Measurements from ENCODE around the gene TMEM107. TPM values are rescaled to one million over a fixed set of nuclear protein-coding genes. Genes with fewer than 3 reads are reported as not detected.

The TMEM107 gene
- total RNA-seq, 2 experiments from 2014 or later = 34.8 to 37.2 TPM

DNA sequence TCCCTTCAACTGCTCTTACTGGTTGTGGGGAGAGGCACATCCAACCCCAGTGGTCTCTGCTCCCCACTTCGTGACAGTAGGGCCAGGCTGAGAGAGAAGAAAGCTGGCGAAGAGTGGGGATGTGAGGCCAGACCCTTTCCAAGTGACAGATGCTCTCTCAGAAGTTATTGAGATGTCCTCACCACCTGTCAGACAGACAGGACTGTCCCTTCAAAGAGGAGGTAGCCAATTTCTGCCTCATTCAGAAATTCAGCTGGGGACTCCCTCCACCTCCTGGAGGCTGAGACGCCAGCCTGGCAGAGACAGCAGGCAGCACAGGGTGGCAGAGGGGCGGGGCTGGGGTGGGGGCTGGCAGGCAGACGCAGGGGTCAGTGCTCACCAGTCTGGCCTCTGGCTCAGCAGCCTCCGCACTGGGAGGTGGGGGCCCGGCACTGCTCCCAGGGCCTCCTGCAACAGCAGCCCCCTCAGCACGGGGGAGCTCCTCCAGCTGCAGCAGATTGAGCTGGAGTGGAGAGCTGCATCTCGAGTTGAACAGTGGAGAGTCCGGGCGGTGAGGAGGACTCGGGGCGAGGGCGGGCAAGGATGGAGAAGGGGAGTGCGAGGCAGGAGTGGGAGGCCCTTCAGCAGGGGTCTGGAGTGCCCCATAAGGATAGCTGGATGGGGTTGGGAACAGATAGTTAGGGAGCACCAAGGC is 33.1 kb downstream of the TMEM107 start:
- peaks cover 36% of the 10 kb centered on the region for H3K36me3 Mint-ChIP-seq (ENCODE audit: low read depth)
- H3K4me1 Mint-ChIP-seq = no peaks in the 10 kb centered on the region
- no peak for DNase-seq
- H3K27me3 Mint-ChIP-seq = no peaks in the 10 kb centered on the region
- POLR2A ChIA-PET = no interaction called here
- no peak overlapping the region for H3K4me3 Mint-ChIP-seq
- H3K27ac Mint-ChIP-seq = no peak overlapping the region
- CTCF ChIA-PET = interaction anchor here (1.1 to 1.6 kb wide), 2 partner anchors 15 to 24 kb away, joined by 3 read pairs; partner anchors contain the start of gene ALOXE3
- no peaks in the 10 kb centered on the region for H3K9me3 Mint-ChIP-seq

GRCh38 chr17:8142158-8142886 is 33.9 kb downstream of the TMEM107 start:
- no peaks in the 10 kb centered on the region for H3K9me3 Mint-ChIP-seq
- no peaks in the 10 kb centered on the region for H3K27me3 Mint-ChIP-seq
- no peaks in the 10 kb centered on the region for H3K4me1 Mint-ChIP-seq
- POLR2A ChIA-PET = no interaction called here
- DNase-seq = no peak
- H3K4me3 Mint-ChIP-seq = no peak overlapping the region
- CTCF ChIA-PET = interaction anchor here (1.1 to 7.0 kb wide), 4 partner anchors 14 to 80 kb away, joined by 3 to 68 read pairs (median 4); no protein-coding TSS in a partner anchor
- peaks cover 31% of the 10 kb centered on the region for H3K36me3 Mint-ChIP-seq (ENCODE audit: low read depth)
- H3K27ac Mint-ChIP-seq = no peak overlapping the region

DNA sequence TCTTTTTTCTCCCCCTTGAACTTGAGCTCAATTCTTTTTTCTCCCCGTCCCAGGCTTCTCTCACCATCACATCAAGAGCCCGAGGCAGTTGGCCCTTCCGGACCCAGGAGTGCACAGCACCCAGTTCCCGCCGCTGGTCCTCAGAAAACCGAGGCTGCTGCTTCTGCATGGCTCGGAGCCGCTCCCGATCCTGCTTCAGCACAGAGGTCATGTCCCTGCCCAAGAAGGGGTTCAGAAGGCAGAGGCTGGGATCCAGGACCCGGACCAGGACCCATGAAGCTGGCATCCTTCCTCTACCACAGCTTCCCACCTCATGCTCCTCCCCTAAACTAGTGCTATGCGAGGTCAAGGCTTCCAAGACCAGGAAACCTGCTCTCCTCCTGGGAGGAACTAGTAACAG is 34.4 kb downstream of the TMEM107 start:
- Mint-ChIP-seq H3K36me3 (ENCODE audit: low read depth) (peaks cover 27% of the 10 kb centered on the region), H3K4me1 (peaks cover under 1% of the 10 kb centered on the region), H3K27ac (no peak overlapping the region), H3K9me3 (no peaks in the 10 kb centered on the region), H3K4me3 (no peak overlapping the region), H3K27me3 (peaks cover under 1% of the 10 kb centered on the region)
- DNase-seq = no peak
- ChIA-PET POLR2A (no interaction called here), CTCF (interaction anchor here (1.1 to 7.0 kb wide), 4 partner anchors 8 to 81 kb away, joined by 3 to 68 read pairs (median 30); partner anchors contain the start of gene PER1)

GRCh38 chr17:8141045-8141444 is 35.1 kb downstream of the TMEM107 start:
- H3K9me3 Mint-ChIP-seq = no peaks in the 10 kb centered on the region
- H3K27ac Mint-ChIP-seq = no peak overlapping the region
- H3K27me3 Mint-ChIP-seq = peaks cover 5% of the 10 kb centered on the region
- peaks cover 2% of the 10 kb centered on the region for H3K4me1 Mint-ChIP-seq
- POLR2A ChIA-PET = no interaction called here
- DNase-seq = no peak
- CTCF ChIA-PET = interaction anchor here (0.8 to 7.0 kb wide), 7 partner anchors 8 to 82 kb away, joined by 3 to 68 read pairs (median 8); partner anchors contain the start of gene PER1
- H3K36me3 Mint-ChIP-seq (ENCODE audit: low read depth) = peaks cover 21% of the 10 kb centered on the region
- no peak overlapping the region for H3K4me3 Mint-ChIP-seq

GRCh38 chr17:8140065-8141029 is 35.8 kb downstream of the TMEM107 start:
- H3K27me3 Mint-ChIP-seq = peaks cover 5% of the 10 kb centered on the region
- no peak overlapping the region for H3K4me3 Mint-ChIP-seq
- no peaks in the 10 kb centered on the region for H3K9me3 Mint-ChIP-seq
- H3K27ac Mint-ChIP-seq = no peak overlapping the region
- DNase-seq = no peak
- ChIA-PET CTCF (interaction anchor here (0.8 to 7.0 kb wide), 10 partner anchors 9 to 82 kb away, joined by 3 to 68 read pairs (median 6); partner anchors contain the start of gene PER1), POLR2A (interaction anchor here (1.7 kb wide), 1 partner anchor 17 kb away, joined by 5 read pairs; no protein-coding TSS in a partner anchor)
- peaks cover 16% of the 10 kb centered on the region for H3K36me3 Mint-ChIP-seq (ENCODE audit: low read depth)
- peaks cover 2% of the 10 kb centered on the region for H3K4me1 Mint-ChIP-seq

GRCh38 chr17:8138672-8139371 is 37.4 kb downstream of the TMEM107 start:
- ChIA-PET POLR2A (interaction anchor here (0.6 to 1.7 kb wide), 4 partner anchors 12 to 63 kb away, joined by 3 to 5 read pairs (median 4); no protein-coding TSS in a partner anchor), CTCF (interaction anchor here (0.6 to 7.0 kb wide), 31 partner anchors 9 to 238 kb away, joined by 3 to 68 read pairs (median 4); partner anchors contain the start of genes ALOXE3, HES7, PER1 and SLC25A35)
- peak; percentile 96 for DNase-seq
- Mint-ChIP-seq H3K27ac (no peak overlapping the region), H3K4me1 (peaks cover 2% of the 10 kb centered on the region), H3K9me3 (no peaks in the 10 kb centered on the region), H3K36me3 (ENCODE audit: low read depth) (peaks cover 14% of the 10 kb centered on the region), H3K4me3 (no peak overlapping the region), H3K27me3 (peaks cover 5% of the 10 kb centered on the region)

- POLR2A ChIA-PET = interaction anchor here (0.6 to 1.7 kb wide), 3 partner anchors 19 to 46 kb away, joined by 3 to 5 read pairs (median 4); no protein-coding TSS in a partner anchor
- CTCF ChIA-PET = interaction anchor here (0.8 to 7.0 kb wide), 24 partner anchors 9 to 239 kb away, joined by 3 to 68 read pairs (median 5); partner anchors contain the start of genes ALOXE3, HES7, PER1 and SLC25A35
- Mint-ChIP-seq H3K9me3 (no peaks in the 10 kb centered on the region), H3K27me3 (peaks cover 5% of the 10 kb centered on the region), H3K27ac (no peak overlapping the region), H3K4me3 (no peak overlapping the region), H3K36me3 (ENCODE audit: low read depth) (peaks cover 11% of the 10 kb centered on the region), H3K4me1 (peaks cover 2% of the 10 kb centered on the region)
- DNase-seq = no peak
These were observed 37.9 kb downstream of the TMEM107 start for GRCh38 chr17:8138374-8138671.

DNA sequence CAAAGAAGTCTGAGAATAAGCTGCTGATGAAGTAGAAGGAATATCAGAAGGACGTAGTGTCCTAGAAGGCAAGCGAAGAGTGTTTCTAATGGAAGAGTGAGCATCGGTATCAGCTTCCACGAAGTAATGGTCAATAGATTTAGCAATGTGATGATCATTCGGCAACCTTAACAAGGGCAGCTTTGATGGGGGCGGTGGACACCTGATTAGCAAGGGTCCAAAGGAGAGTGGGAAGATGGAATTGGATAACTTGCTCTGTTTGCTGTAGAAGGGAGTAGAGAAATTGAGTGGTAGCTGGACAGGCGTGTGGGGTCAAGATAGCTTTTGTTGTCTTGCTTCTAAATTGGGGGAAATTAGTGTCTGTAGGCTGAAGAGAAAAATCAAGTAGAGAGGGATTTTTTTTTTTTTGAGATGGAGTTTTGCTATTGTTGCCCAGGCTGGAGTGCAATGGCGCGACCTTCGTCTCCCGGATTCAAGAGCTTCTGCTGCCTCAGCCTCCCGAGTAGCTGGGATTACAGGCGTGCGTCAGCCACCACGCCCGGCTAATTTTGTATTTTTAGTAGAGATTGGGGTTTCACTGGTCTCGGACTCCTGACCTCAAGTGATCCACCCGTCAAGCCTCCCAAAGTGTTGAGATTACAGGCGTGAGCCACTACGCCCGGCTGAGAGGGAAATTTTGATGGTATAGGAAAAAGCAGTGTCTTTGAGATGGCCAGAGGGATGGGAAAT is 38.4 kb downstream of the TMEM107 start:
- Mint-ChIP-seq H3K27ac (no peak overlapping the region), H3K4me1 (peaks cover 2% of the 10 kb centered on the region), H3K36me3 (ENCODE audit: low read depth) (peaks cover 11% of the 10 kb centered on the region), H3K4me3 (no peak overlapping the region), H3K27me3 (peaks cover 5% of the 10 kb centered on the region), H3K9me3 (no peaks in the 10 kb centered on the region)
- DNase-seq = no peak
- ChIA-PET CTCF (interaction anchor here (0.7 to 7.0 kb wide), 19 partner anchors 9 to 571 kb away, joined by 3 to 68 read pairs (median 5); partner anchors contain the start of genes ALOXE3, AURKB, HES7 and PER1), POLR2A (interaction anchor here (0.6 to 1.0 kb wide), 2 partner anchors 36 to 46 kb away, joined by 3 to 4 read pairs; no protein-coding TSS in a partner anchor)

DNA sequence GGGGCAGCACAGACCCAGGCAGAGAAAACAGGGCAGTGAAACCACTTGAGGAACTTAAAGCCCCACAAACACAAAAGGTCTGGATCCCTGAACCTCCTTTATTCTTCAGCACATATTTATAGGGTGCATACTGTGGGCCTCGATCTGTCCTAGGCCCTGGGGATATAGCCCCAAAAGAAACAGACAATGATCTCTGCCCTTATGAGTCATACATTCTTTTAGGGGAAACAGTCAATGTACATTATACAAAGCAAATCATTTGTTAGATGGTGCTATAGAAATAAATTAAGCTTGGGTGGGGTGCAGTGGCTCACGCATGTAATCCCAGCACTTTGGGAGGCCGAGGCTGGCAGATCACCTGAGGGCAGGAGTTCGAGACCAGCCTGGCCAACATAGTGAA is 42.2 kb downstream of the TMEM107 start:
- H3K27me3 Mint-ChIP-seq = peaks cover 12% of the 10 kb centered on the region
- H3K27ac Mint-ChIP-seq = no peak overlapping the region
- ChIA-PET CTCF (interaction anchor here (0.7 to 2.2 kb wide), 3 partner anchors 11 to 104 kb away, joined by 4 to 10 read pairs (median 5); no protein-coding TSS in a partner anchor), POLR2A (interaction anchor here (0.7 kb wide), 1 partner anchor 94 kb away, joined by 6 read pairs; no protein-coding TSS in a partner anchor)
- no peak for DNase-seq
- H3K4me3 Mint-ChIP-seq = no peak overlapping the region
- H3K36me3 Mint-ChIP-seq (ENCODE audit: low read depth) = no peaks in the 10 kb centered on the region
- peaks cover 2% of the 10 kb centered on the region for H3K4me1 Mint-ChIP-seq
- no peaks in the 10 kb centered on the region for H3K9me3 Mint-ChIP-seq

DNA sequence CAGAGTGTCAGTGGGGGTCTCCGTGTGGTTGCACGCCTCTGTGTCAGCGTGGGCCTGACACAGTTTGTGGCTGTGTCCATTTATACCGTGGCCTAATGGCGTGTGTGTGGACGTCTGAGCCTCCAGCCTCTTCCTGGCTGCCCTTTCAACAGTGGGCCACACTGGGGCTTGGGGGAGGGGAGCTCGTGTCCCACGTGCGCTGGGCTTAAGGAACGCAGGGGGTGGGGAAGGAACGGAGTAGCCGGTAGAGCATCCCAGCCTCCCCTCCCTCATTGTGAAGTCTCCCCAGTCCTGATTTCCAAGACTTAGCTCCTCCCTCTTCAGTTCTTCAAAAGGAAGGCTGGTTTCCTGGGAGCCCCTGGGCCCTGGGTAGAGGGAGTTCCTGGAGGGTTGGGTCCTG is 42.8 kb downstream of the TMEM107 start:
- Mint-ChIP-seq H3K4me1 (peaks cover 2% of the 10 kb centered on the region), H3K4me3 (no peak overlapping the region), H3K36me3 (ENCODE audit: low read depth) (no peaks in the 10 kb centered on the region), H3K9me3 (no peaks in the 10 kb centered on the region), H3K27me3 (peaks cover 13% of the 10 kb centered on the region), H3K27ac (no peak overlapping the region)
- DNase-seq = no peak
- CTCF ChIA-PET = interaction anchor here (0.7 to 2.2 kb wide), 3 partner anchors 10 to 39 kb away, joined by 3 to 10 read pairs (median 5); no protein-coding TSS in a partner anchor
- POLR2A ChIA-PET = no interaction called here
